NB4 (cell line): Measurements from ENCODE around the gene FOSB.
A peak's percentile ranks its signal among the peaks of the same experiment; 100 is the strongest.

Source experiments
- DNase-seq: peaks from one replicate; pipeline ENCODE4 v3.0.0; 2010; ENCODE audit warnings: low read depth
- H3K4me3 ChIP-seq: one replicate; pipeline ENCODE4 v1.5.1; 2011; ENCODE audit warnings: mild to moderate bottlenecking, low read depth, low read length, moderate library complexity
- MYC ChIP-seq: IDR thresholded peaks from 2 replicates; pipeline ENCODE4 v1.6.1; 2011; ENCODE audit warnings: low read depth, low read length
- POLR2A ChIP-seq: IDR thresholded peaks from 2 replicates; pipeline ENCODE4 v1.6.1; 2011; ENCODE audit warnings: mild to moderate bottlenecking; ENCODE audit not compliant: insufficient read length; ENCODE audit errors: extremely low read depth
- TF ChIP-seq, protein P1 (sequence below): IDR thresholded peaks from 2 replicates; pipeline ENCODE4 v1.6.1; 2011; ENCODE audit warnings: low read depth, low read length
- TF ChIP-seq, protein P2 (sequence below): IDR thresholded peaks from one replicate; pipeline ENCODE4 v1.5.1; 2012; ENCODE audit warnings: low read depth, low read length

The FOSB gene

GRCh38 chr19:45450012-45450333 is 17.8 kb upstream of the FOSB start:
- TF ChIP-seq MYC (0 out of 2 replicates have a peak, but pooled peaks have one; percentile 42), POLR2A (no peak)
- TF ChIP-seq, protein P1, sequence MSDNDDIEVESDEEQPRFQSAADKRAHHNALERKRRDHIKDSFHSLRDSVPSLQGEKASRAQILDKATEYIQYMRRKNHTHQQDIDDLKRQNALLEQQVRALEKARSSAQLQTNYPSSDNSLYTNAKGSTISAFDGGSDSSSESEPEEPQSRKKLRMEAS: peak; percentile 50
- no peak for DNase-seq
- H3K4me3 ChIP-seq: peak overlapping the region; percentile 53

DNA sequence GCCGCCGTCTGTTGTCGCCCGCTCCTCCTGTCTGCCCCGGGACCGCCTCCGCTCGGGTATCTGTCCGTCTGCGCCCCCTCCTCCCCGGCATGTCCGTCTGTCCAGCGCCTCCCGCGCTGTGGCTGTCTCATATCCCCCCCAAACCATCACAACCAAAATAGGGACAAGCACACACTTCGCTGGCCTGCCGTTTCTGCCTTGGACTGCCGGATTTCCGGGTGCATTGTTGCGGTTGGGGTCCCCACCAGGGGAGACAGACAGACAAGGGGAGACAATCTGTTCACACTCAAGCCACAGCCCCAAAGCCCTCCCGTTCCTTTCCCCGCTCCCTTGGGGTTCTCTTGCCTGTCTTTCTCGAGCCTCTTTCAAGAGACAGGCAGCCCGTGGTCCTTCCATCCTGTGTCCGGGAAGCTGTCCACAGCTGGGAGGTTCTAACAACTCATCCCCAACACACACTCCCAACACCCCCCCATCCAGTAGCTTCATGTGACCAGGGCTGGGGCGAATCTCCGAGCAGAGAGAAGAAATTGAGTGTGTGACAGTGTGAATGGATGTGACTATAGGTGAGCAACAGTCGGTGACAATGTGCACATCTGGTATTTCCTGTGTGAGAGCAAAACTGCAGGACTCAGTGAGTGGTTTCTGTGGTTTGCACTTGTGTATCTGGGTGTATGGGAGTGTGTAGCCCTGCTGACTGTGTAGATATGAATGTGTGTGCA is 16.5 kb upstream of the FOSB start:
- DNase-seq: peak; percentile 30
- TF ChIP-seq POLR2A (no peak), MYC (no peak)
- TF ChIP-seq, protein P2, sequence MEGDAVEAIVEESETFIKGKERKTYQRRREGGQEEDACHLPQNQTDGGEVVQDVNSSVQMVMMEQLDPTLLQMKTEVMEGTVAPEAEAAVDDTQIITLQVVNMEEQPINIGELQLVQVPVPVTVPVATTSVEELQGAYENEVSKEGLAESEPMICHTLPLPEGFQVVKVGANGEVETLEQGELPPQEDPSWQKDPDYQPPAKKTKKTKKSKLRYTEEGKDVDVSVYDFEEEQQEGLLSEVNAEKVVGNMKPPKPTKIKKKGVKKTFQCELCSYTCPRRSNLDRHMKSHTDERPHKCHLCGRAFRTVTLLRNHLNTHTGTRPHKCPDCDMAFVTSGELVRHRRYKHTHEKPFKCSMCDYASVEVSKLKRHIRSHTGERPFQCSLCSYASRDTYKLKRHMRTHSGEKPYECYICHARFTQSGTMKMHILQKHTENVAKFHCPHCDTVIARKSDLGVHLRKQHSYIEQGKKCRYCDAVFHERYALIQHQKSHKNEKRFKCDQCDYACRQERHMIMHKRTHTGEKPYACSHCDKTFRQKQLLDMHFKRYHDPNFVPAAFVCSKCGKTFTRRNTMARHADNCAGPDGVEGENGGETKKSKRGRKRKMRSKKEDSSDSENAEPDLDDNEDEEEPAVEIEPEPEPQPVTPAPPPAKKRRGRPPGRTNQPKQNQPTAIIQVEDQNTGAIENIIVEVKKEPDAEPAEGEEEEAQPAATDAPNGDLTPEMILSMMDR: no peak
- TF ChIP-seq, protein P1: no peak
- H3K4me3 ChIP-seq: peak overlapping the region; percentile 25

DNA sequence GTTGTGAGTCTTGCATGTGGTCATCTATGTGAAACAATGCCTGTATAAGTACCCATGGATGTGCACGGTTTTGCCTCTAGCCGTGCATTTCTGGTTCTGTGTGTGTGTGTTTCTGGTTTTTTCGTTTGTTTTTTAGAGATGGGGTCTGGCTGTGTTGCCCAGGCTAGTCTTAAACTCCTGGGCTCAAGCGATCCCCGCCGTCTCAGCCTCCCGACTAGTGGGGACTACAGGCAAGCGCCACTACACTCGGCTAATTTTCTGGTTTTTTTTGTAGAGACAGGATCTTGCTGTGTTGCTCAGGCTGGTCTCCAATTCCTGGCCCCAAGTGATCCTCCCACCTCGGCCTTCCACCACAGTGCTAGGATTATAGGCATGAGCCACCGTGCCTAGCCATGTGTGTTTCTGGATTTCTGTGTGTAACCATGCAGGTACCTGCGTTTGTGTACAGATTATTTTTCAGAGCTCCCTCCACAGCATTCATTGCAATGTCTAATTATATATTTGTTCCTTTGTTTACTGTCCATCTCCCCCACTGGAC is 15.9 kb upstream of the FOSB start:
- H3K4me3 ChIP-seq: no peak overlapping the region
- no peak for DNase-seq
- TF ChIP-seq POLR2A (no peak), MYC (no peak)
- TF ChIP-seq, protein P2: no peak
- TF ChIP-seq, protein P1: no peak

- TF ChIP-seq, protein P1: peak; percentile 75
- TF ChIP-seq POLR2A: no peak
- TF ChIP-seq MYC: no peak; the same call in 1 of the 2 replicates
Observed at GRCh38 chr19:45455707-45456499, 11.9 kb upstream of the FOSB start.

DNA sequence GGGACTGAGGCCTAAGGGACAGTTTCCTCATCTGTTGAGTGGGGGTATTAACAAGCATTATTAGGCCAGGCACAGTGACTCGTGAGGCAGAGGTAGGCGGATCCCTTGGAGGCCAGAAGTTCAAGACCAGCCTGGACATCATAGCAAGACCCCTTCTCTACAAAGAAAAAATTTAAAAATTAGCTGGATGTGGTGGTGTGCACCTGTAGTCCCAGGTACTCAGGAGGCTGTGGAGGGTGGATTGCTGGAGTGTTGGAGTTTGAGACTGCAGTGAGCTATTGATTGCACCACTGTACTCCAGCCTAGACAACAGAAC is 11.3 kb upstream of the FOSB start:
- no peak overlapping the region for H3K4me3 ChIP-seq
- no peak for DNase-seq
- TF ChIP-seq POLR2A (no peak), MYC (no peak)
- TF ChIP-seq, protein P2: no peak
- TF ChIP-seq, protein P1: no peak

More at GRCh38 chr19:45455707-45456499, 11.9 kb upstream of the FOSB start:
- H3K4me3 ChIP-seq: no peak overlapping the region
- DNase-seq: peak; percentile 92

- DNase-seq: no peak
- TF ChIP-seq, protein P1: no peak
- TF ChIP-seq MYC: no peak
- TF ChIP-seq, protein P2: no peak
- TF ChIP-seq POLR2A: no peak
- no peak overlapping the region for H3K4me3 ChIP-seq
Observed at GRCh38 chr19:45457776-45458175, 10.0 kb upstream of the FOSB start.
